ENCODE measurements around the gene PACS1.

DNA sequence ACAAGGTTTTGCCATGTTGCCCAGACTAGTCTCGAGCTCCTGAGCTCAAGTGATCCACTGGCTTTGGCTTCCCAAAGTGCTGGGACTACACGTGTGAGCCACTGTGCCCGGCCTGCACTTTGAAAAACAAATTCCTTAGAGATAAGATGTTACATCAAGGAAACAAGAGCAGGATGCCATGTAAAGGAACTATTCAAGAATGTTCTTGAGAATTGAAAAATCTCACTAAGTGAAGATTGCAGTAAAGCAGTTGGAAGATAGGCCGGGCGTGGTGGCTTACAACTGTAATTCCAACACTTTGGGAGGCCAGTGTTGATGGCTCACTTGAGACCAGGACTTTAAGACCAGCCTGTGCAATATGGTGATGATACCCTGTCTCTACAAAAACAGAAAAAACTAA, 88.1 kb downstream of the PACS1 start:
- TF ChIP-seq, protein P1, sequence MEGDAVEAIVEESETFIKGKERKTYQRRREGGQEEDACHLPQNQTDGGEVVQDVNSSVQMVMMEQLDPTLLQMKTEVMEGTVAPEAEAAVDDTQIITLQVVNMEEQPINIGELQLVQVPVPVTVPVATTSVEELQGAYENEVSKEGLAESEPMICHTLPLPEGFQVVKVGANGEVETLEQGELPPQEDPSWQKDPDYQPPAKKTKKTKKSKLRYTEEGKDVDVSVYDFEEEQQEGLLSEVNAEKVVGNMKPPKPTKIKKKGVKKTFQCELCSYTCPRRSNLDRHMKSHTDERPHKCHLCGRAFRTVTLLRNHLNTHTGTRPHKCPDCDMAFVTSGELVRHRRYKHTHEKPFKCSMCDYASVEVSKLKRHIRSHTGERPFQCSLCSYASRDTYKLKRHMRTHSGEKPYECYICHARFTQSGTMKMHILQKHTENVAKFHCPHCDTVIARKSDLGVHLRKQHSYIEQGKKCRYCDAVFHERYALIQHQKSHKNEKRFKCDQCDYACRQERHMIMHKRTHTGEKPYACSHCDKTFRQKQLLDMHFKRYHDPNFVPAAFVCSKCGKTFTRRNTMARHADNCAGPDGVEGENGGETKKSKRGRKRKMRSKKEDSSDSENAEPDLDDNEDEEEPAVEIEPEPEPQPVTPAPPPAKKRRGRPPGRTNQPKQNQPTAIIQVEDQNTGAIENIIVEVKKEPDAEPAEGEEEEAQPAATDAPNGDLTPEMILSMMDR (conservative IDR thresholded peaks at IDR 0.05) = no peak
- no peak for TF ChIP-seq ZFX (IDR thresholded peaks at IDR 0.05)
